K562 (cell line): ENCODE measurements around the gene SYNGR1. TPM values are rescaled to one million over a fixed set of nuclear protein-coding genes. Genes with fewer than 3 reads are reported as not detected.

ENCODE experiments used
- BRD4 ChIP-seq: fragments of 200-600 bp; sonication (generic); IDR thresholded peaks from 2 replicates; pipeline ENCODE4 v1.6.1; 2017; ENCODE audit warnings: inconsistent platforms
- BRF2 ChIP-seq: IDR thresholded peaks from 3 replicates; pipeline ENCODE4 v1.6.1; 2011; ENCODE audit warnings: borderline replicate concordance, mild to moderate bottlenecking; ENCODE audit not compliant: insufficient read length, insufficient read depth
- FOS ChIP-seq: IDR thresholded peaks from 3 replicates; pipeline ENCODE4 v1.6.1; 2011; ENCODE audit not compliant: insufficient read length; ENCODE audit errors: extremely low read depth
- GMEB1 ChIP-seq: fragments of 250-450 bp; sonication (Bioruptor Pico); IDR thresholded peaks from 2 replicates; pipeline ENCODE4 v1.4.0; 2020; ENCODE audit warnings: mild to moderate bottlenecking
- HDAC3 ChIP-seq: fragments of 450-650 bp; IDR thresholded peaks from 2 replicates; pipeline ENCODE4 v1.6.1; 2018; ENCODE audit warnings: borderline replicate concordance, mild to moderate bottlenecking, moderate library complexity; ENCODE audit not compliant: partially characterized antibody
- HDAC8 ChIP-seq: fragments of 450-650 bp; IDR thresholded peaks from 2 replicates; pipeline ENCODE4 v1.6.1; 2016; ENCODE audit warnings: mild to moderate bottlenecking, missing genetic modification characterization, moderate library complexity, missing compliant biosample characterization
- HOXB6 ChIP-seq: fragments of 250-450 bp; sonication (Bioruptor Pico); IDR thresholded peaks from 2 replicates; pipeline ENCODE4 v1.5.1; 2022; ENCODE audit warnings: mild to moderate bottlenecking, borderline replicate concordance
- IRF9 ChIP-seq: fragments of 450-650 bp; IDR thresholded peaks from 2 replicates; pipeline ENCODE4 v1.6.1; 2016; ENCODE audit warnings: missing biosample characterization, missing genetic modification characterization
- KAT7 ChIP-seq: sonication (generic); formaldehyde crosslinking; IDR thresholded peaks from 2 replicates; pipeline ENCODE4 v1.8.0; 2022; ENCODE audit warnings: missing genetic modification reagents, mild to moderate bottlenecking, borderline replicate concordance
- NR2C1 ChIP-seq, 2 experiments: fragments of 450-650 bp; IDR thresholded peaks; 2 replicates each; pipeline ENCODE4 v1.6.1; 2017; ENCODE audit warnings: mild to moderate bottlenecking in 2 of 2, antibody characterized with exemption in 1 of 2, inconsistent platforms in 1 of 2, missing compliant biosample characterization in 1 of 2, missing genetic modification characterization in 1 of 2
- PKNOX1 ChIP-seq: fragments of 450-650 bp; IDR thresholded peaks from 2 replicates; pipeline ENCODE4 v1.6.1; 2016
- RBM39 ChIP-seq: fragments of 200-400 bp; formaldehyde crosslinking; optimal IDR thresholded peaks from 2 replicates; pipeline ENCODE3; 2018; ENCODE audit warnings: low read depth, low read length
- SIN3B ChIP-seq: fragments of 450-650 bp; IDR thresholded peaks from 2 replicates; pipeline ENCODE4 v1.6.1; 2017; ENCODE audit warnings: low read depth, mild to moderate bottlenecking, moderate library complexity
- TEAD1 ChIP-seq, 2 experiments: fragments of 450-650 bp in 1 of 2; sonication (generic) in 1 of 2; formaldehyde crosslinking; IDR thresholded peaks; 2 replicates each; pipeline versions ENCODE4 v1.4.0 to v1.8.0; 2020 to 2022; ENCODE audit warnings: mild to moderate bottlenecking in 2 of 2, missing genetic modification reagents in 1 of 2
- TEAD4 ChIP-seq, 2 experiments: sonication (generic) in 1 of 2; formaldehyde crosslinking in 1 of 2; IDR thresholded peaks; 2 replicates each; pipeline versions ENCODE4 v1.6.1 to v1.8.0; 2012 to 2022; ENCODE audit warnings: borderline replicate concordance in 1 of 2, inconsistent platforms in 1 of 2, low read length in 1 of 2, mild to moderate bottlenecking in 1 of 2, missing genetic modification reagents in 1 of 2
- WHSC1 ChIP-seq: IDR thresholded peaks from one replicate; pipeline ENCODE4 v1.6.1; 2012; ENCODE audit warnings: low read length, control low read depth, inconsistent platforms
- XRCC3 ChIP-seq: fragments of 450-650 bp; IDR thresholded peaks from 2 replicates; pipeline ENCODE4 v1.6.1; 2017; ENCODE audit warnings: mild to moderate bottlenecking, moderate library complexity
- ZEB2 ChIP-seq: fragments of 450-650 bp; IDR thresholded peaks from 2 replicates; pipeline ENCODE4 v1.6.1; 2016
- ZNF398 ChIP-seq: fragments of 250-450 bp; sonication (Bioruptor Pico); IDR thresholded peaks from 2 replicates; pipeline ENCODE4 v1.8.0; 2021; ENCODE audit warnings: moderate library complexity, mild to moderate bottlenecking, inconsistent platforms
- ZSCAN29 ChIP-seq: fragments of 450-650 bp; IDR thresholded peaks from 2 replicates; pipeline ENCODE4 v1.6.1; 2017
- polyA plus RNA-seq, 8 experiments: library from polyadenylated mRNA; depleted of rRNA in 4 of 8; stranded (reverse) in 5 of 8; unstranded in 3 of 8; fragments of >200 nt; fragmentation: Nextera tagmentation in 2 of 8; fragmentation: Illumina TruSeq in 1 of 8; extraction: Ambion mirVana in 2 of 8; extraction: Trizol in 1 of 8; gene quantifications; 2 replicates each; pipeline versions ENCODE4 v1.2.1 to v1.2.3, GENCODE V29; 2011 to 2014; ENCODE audit warnings: inconsistent platforms in 1 of 8, missing spikeins in 1 of 8
- total RNA-seq, 7 experiments: library from RNA; depleted of rRNA in 6 of 7; stranded (reverse); fragments of >200 nt in 6 of 7; fragmentation: Illumina TruSeq in 2 of 7; extraction: Trizol in 2 of 7; gene quantifications; 2 replicates each; pipeline versions ENCODE4 v1.2.1 to v1.2.3, GENCODE V29; 2011 to 2021; ENCODE audit warnings: low replicate concordance in 1 of 7

The SYNGR1 gene
- total and polyA plus RNA-seq, 9 of the 15 experiments (the other 6 are each of a cell fraction or from before 2014, with no cell fraction given): 1.8 to 15.9 (median 5.5) TPM

- TF ChIP-seq RBM39: no peak
- TF ChIP-seq TEAD1 (CRISPR knock-in tag; IDR thresholded peaks at IDR 0.05): no peak
- TF ChIP-seq KAT7 (CRISPR knock-in tag): peak; percentile 69; the same call in 1 of the 2 replicates
- TF ChIP-seq IRF9 (tag): no peak
- TF ChIP-seq XRCC3: no peak
- 0 out of 2 replicates have a peak, but pooled peaks have one; percentile 15 for TF ChIP-seq ZSCAN29
- no peak for TF ChIP-seq ZEB2
- no peak for TF ChIP-seq HDAC8 (tag)
- TF ChIP-seq WHSC1: no peak
- TF ChIP-seq HDAC3: no peak
- TF ChIP-seq BRD4: peak; percentile 41; the same call in 1 of the 2 replicates
- no peak for TF ChIP-seq BRF2
- no peak for TF ChIP-seq ZNF398 (CRISPR knock-in tag)
- TF ChIP-seq PKNOX1: peak; percentile 47; the same call in 1 of the 2 replicates
- no peak for TF ChIP-seq NR2C1 (IDR thresholded peaks at IDR 0.05)
- TF ChIP-seq NR2C1 (tag; IDR thresholded peaks at IDR 0.05): peak; percentile 39; the same call in 1 of the 2 replicates
- peak; percentile 23; the same call in 1 of the 2 replicates for TF ChIP-seq TEAD4 (IDR thresholded peaks at IDR 0.05; ENCODE audit: low read length)
- TF ChIP-seq TEAD4 (CRISPR knock-in tag; IDR thresholded peaks at IDR 0.05; ENCODE audit: borderline replicate concordance): no peak
- TF ChIP-seq FOS: no peak
- TF ChIP-seq SIN3B: no peak; the same call in 1 of the 2 replicates
- TF ChIP-seq GMEB1 (CRISPR knock-in tag): peak; percentile 97
- no peak for TF ChIP-seq HOXB6
Observed at GRCh38 chr22:39319284-39320022, 30.3 kb upstream of the SYNGR1 start, which contains the start of gene RPL3 (continued).
